Inflammatory macrophage treated with lipopolysaccharide for 4 hours (primary cell): Measurements from ENCODE around the gene DNAJA3.

Source experiments
- DNase-seq: peaks from one replicate; pipeline ENCODE4 v3.0.0-alpha.2; 2020

DNAJA3 gene

GRCh38 chr16:4387781-4388180 lies 37.9 kb upstream of the DNAJA3 start:
- no peak for DNase-seq

DNA sequence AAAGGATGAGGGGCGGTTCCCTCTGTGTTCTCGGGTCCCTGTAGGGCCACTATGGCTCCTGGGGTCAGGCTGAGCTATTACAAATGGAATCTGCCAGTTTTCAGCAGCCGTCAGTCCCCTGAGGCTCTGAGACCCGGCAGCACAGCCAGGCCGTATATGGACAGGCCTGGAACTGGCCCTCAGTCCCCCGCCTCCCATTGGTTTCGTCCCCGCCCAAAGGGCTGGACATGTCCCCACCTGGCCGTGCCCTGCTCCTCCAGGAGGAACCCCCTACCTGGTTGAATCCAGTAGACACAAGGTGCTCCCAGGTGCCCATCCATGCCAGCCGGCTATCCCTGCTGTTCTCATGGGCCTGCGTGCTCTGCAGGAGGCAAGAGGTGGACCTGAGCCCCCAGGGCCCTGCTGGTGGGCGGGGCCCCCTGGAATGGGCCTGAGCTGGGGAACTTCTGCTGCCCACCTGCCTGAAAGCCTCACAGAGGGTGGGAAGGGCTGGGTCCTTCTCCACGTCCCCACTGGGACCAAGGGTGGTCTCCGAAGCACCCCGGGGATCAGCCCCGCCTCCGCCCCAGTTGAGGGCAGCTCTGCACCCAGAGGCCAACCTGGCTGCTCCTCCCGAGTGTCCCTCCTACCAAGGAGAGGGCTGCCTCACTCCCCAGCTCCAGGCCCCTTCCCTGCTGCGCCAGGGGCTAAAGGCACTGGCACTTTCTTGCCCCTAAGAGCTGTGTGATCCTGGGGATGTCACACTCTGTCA lies 37.2 kb upstream of the DNAJA3 start:
- DNase-seq: no peak

GRCh38 chr16:4389051-4389955 lies 36.4 kb upstream of the DNAJA3 start:
- no peak for DNase-seq

- DNase-seq: no peak
Measured at GRCh38 chr16:4390266-4391260, 35.1 kb upstream of the DNAJA3 start.

DNA sequence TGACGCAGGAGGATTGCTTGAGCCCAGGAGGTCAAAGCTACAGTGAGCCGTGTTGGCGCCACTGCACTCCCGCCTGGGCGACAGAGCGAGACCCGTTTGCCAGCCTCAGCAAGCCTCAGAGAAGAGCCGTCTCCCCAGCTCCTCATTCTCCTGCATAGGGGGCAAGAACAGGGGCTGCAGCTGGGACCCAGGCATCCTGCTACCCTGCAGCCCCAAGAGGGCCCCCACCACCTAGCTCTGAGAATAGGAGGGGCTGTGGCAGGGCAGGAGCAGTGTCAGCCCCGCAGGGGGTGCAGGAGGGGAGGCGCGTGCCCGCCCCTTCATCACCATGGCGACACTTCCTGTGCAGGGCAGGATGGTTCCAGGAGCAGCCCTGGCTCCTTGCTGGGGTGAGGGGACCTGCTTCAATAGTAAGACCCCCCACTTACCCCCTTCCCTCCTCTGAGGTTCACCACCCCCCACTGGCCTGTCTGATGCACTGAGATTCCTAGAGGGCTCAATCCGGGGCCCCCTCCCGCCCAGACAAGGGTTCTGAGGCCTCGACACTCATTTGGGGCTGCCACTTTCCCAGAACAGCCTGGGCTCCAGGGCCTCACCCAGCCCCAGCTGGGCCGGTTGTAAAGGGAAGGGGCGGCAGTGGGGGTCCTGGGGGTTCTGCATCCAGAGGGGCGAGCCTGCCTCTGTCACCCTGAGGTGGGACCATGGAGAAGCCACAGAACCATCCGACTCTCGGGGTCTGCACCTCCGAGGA lies 33.9 kb upstream of the DNAJA3 start:
- no peak for DNase-seq

- DNase-seq: no peak
Measured at GRCh38 chr16:4392382-4393239, 33.1 kb upstream of the DNAJA3 start.

- DNase-seq: peak; percentile 26
Measured at GRCh38 chr16:4393240-4393600, 32.4 kb upstream of the DNAJA3 start.

DNA sequence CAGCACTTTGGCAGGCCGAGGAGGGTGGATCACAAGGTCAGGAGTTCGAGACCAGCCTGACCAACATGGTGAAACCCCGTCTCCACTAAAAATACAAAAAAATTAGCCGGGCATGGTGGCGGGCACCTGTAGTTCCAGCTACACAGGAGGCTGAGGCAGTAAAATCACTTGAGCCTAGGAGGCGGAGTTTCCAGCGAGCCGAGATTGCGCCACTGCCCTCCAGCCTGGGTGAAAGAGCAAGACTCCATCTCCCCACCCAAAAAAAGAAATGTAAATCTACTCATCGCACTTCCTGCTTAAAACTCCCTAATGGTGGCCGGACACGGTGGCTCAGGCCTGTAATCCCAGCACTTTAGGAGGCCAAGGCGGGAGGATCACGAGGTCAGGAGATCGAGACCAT lies 31.8 kb upstream of the DNAJA3 start:
- peak; percentile 21 for DNase-seq

DNA sequence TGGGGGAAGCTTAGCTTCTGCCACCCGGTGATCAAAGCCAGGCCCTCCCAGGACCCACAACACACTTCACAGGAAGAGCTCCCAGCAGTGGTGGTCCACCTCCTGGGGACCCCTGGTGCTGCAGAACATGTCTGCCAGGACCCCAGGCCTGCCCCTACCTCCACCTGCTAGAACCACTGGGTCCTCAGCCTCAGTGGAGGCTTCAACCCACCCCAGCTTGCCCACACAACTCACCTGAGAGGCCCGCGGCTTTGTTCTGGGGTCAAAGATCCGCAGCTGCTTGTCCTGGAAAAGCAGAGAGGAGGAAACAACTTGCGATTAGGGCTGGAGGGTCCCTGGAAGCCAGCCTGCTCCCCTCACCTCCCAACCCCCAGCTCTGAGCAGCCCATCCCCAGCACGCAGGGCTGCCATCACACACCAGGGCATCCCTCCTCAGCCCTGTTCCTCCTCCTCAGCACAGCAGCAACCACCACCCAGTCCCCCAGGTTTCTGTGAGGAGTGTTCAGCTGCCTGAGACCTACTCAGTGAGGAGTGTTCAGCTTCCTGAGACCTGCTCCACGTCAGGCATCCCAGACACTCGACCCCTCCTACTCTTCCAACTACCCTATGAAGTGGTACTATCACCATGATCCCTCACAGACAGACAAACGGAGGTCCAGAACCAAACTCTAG lies 30.5 kb upstream of the DNAJA3 start:
- no peak for DNase-seq

- peak; percentile 69 for DNase-seq
Measured at GRCh38 chr16:4399001-4399730, 26.5 kb upstream of the DNAJA3 start.

DNA sequence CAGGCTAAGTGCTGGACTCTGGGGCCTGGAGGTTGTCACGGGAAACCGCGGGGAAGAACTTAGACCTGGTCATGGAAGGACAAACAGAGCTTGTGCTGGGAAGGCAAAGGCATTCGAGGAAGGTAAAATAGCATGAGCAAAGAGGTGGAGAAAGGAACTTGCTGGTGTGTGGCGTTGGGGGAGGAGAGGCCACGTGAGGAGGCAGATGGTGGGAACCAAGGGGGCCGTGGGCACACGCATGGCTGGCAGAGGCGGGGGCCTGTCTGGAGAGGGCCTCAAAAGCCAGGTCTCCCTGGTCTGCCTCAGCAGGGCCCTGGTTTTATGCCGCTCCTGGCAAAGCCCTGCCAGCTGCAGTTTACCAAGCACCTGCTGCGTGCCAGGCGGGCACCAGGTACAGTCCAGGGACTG lies 24.6 kb upstream of the DNAJA3 start:
- DNase-seq: no peak

GRCh38 chr16:4401510-4401909 lies 24.2 kb upstream of the DNAJA3 start:
- no peak for DNase-seq

GRCh38 chr16:4402439-4403132 lies 23.1 kb upstream of the DNAJA3 start:
- DNase-seq: peak; percentile 47

DNA sequence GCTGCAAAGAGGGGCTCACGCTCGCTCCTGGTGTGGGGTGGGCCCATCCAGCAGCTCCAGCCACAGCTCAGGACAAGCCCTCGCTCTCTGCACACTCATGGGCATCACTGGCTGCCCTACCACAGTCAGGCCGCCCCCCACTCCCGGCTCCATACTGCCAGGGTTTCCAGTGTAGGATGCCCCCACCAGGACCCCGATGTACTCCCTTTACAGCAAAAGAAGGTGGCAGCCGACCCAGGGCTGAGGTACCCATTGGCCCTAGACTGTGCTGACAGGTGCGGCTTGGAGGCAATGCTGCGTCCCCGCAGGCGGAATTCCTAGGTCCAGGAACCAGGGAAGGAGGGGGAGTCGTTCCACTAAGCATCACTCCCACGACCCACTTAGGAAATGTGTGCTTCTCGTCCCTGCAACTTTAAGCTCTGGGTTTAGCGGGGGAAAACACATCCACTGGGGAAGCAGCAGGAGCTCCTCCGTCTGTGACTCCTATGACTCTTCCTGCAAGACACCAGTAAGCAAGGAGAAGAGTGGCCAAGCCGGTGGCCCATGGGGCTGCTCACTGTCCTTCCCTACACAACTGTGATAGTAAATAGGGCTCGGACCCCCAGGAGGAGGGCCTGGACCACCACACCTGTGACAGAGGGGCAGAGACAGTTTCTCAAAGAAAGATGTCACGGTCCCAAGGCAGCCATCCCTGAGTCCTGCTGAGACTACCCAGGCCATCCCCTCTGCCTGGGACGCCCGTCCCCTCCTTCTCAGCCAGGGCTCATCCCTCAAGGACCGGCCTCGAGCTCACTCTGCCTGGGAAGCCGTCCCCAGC lies 22.3 kb upstream of the DNAJA3 start:
- DNase-seq: no peak

- peak; percentile 10 for DNase-seq
Measured at GRCh38 chr16:4404247-4404966, 21.3 kb upstream of the DNAJA3 start.

DNA sequence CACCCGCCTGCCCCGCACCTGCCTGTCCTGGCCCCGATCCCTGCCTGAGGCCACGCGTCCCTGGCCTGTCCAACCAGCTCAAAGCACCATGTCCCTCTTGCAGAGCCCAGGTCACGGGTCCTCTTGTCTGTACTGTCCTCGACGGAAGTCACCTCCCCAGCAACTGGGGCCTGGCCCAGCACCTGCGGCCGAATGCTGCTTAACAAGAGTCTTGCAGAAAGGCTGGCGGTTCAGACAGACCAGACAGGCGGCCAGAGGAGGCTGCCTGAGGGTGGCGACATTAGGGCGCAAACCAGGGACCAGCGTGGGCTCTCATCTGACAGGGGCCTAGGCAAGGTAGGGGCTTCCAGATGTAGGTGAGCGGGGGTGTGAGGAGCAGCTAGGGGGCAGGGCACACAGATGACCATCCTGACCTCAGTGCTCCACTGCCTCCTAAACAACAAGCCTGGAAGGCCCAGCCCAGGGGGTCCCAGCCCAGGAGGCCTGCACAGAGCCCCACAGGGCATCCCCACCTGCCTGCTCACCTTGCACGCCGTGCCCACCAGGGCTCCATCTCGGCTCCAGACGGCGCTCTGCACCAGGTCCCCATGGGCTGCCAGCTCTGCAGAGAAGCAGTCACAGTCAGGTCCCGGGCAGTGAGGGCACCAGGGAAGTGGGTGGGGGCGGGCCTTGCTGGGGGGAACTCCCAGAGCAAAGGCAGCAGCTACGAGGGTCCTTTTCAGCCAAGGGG lies 20.5 kb upstream of the DNAJA3 start:
- DNase-seq: no peak
